NCI-H82 treated with DMSO at 0.1 percent for 48 hours (cell line): Measurements from ENCODE around the gene CCSER1.
"Not testable (repeated sequence)": the region's sequence is repeated elsewhere in the genome, so short reads cannot be mapped to it uniquely, and the experiment has no call there.

Experiments
- DNase-seq: peaks from one replicate; lab custom pipeline; 2025; ENCODE audit not compliant: unreplicated experiment; lab: John Stamatoyannopoulos, UW

Gene CCSER1

DNA sequence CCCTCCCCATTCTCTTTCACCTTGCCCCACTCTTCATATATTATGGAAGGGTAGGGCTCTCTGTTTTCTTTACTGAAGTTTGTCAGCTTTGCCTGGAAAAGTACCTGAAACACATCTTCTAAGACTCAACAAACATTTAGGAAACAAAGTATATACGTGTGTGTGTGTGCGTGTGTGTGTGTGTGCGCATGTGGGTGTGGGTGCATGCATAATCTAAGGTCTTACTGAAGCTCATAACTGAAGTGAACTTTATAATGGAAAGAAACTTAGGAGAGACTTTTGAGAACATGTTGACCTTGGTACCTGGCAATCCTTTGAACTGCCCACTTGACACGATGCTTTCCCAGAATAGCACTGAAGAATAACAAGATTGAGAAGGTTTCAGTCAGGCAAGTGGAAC is 1190.2 kb downstream of the CCSER1 start:
- no peak for DNase-seq

DNA sequence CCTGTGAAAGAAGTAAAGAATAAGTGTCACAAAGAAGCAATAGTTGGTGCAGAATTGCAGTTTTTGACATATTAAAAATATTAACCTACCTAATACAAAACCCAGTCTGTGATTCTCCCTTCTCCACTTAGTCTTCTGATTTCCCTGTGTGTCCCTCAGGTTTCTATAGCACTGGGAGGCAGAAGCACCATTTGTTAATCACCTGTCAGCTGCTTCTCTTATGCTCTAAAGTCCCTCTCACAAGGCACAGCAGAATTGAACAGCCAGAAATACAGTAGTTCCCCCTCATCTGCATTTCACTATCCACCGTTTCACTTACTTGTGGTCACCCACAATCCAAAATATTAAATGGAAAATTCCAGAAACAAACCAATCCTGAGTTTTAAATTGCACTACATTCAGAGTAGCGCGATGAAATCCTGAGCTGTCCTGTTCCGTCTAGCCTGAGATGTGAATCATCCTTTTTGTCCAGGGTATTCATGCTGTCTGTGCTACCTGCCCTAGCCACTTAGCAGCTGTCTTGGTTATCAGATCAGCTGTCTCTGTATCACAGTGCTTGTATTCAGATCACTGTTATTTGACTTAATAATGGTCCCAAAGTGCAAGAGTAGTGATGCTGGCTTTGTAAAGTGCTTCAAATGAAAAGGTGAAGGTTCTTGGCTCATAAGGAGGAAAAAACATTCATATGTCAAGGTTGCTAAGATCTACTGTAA is 1192.5 kb downstream of the CCSER1 start:
- DNase-seq = no peak

DNA sequence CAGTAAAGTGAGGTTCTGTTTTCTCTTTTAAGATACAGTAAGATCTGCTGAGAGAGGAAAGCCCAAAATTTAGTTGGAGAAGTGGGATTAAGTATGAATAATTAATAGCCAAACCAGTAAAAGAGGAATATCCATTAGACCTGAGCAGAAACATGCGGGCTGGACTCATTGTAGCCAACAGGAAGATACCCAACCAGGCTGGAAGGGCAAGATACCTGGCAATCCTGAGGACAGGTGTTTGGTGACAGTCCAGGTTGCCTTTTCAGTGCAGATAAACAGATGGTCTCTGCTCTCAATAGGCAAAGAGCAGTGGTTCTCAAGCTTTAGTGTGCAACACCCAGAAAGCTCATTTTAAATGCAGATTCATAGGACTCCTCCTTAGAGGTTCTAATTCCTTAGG is 1195.8 kb downstream of the CCSER1 start:
- no peak for DNase-seq

DNA sequence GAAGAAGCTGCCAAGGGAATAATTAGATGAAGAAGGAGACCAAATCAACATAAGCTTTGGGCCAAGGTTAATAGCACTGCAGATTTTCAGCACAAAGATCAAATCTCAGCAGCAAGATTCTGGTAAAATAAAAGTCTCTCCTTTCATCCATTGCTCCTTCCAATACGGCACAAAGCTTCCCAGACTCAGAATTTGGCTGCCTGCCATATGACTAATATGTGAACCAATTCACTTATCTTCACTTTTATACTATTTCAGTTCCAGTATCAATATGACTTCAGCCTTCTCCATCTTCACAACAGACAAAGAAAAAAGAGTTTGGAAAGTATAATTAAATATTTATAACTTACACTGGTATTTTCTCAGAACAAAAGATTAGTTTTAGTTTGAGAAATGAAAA is 1198.3 kb downstream of the CCSER1 start:
- no peak for DNase-seq

DNA sequence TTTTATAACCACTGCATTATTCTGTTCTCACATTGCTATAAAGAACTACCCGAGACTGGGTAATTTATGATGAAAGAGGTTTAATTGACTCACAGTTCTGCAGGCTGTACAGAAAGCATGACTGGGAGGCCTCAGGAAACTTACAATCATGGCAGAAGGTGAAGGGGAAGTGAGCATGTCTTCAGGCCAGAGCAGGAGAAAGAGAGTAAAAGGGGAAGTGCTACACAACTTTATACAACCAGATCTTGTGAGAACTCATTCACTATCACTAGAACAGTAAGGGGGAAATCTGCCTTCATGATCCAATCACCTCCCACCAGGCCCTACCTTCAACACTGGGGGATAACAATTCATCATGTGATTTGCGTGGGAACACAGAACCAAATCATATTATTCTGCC is 1199.0 kb downstream of the CCSER1 start:
- not testable (repeated sequence) for DNase-seq

DNA sequence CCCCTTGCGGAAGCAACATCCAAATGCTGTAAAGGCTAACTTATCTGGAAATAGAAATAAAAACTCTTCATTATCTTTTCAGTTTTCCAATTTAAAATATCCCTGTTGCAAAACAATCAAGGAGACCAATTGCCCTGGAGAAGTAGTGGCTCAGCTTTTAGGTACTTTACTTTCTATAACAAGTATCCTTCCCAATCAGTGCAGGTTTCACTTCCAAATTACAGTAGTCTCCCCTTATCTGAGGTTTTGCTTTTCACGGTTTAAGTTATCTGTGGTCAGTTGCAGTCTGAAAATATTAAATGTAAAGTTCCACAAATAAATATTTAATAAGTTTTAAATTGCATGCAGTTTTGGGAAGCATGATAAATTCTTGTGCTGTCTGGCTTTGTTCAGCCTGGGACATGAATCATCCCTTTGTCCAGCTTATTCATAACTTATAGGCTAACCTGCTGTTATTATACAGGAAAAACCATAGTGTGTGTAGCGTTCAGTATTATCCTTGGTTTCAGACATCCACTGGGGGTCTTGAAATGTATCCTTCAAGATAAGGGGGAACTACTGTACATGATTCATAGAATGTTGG is 1203.5 kb downstream of the CCSER1 start:
- DNase-seq = no peak

DNA sequence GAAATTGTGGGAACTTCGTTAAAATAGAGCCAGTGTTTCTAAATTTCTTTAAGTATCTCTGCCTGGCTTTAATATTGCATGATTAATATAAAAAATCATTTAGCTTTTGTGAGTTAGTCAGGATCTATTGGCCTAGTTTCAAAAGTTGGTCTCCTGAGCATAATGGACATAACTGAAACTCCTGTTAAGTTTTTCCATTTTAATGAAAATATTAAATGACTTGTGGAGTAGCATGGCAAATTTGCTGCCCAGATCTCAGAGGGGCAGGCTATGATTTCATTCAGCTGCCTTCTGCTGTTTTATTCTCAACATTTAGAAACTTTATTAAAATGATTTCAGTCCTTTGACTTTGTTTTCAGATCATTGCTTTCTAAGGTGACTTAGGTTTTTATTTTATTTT is 1213.6 kb downstream of the CCSER1 start:
- DNase-seq = no peak

- DNase-seq = no peak
Measured at GRCh38 chr4:91345632-91346031, 1218.4 kb downstream of the CCSER1 start.

GRCh38 chr4:91356496-91356895 is 1229.3 kb downstream of the CCSER1 start:
- not testable (repeated sequence) for DNase-seq

- DNase-seq = not testable (repeated sequence)
Measured at GRCh38 chr4:91358016-91358415, 1230.8 kb downstream of the CCSER1 start.

- DNase-seq = not testable (repeated sequence)
Measured at GRCh38 chr4:91358621-91359020, 1231.4 kb downstream of the CCSER1 start.

DNA sequence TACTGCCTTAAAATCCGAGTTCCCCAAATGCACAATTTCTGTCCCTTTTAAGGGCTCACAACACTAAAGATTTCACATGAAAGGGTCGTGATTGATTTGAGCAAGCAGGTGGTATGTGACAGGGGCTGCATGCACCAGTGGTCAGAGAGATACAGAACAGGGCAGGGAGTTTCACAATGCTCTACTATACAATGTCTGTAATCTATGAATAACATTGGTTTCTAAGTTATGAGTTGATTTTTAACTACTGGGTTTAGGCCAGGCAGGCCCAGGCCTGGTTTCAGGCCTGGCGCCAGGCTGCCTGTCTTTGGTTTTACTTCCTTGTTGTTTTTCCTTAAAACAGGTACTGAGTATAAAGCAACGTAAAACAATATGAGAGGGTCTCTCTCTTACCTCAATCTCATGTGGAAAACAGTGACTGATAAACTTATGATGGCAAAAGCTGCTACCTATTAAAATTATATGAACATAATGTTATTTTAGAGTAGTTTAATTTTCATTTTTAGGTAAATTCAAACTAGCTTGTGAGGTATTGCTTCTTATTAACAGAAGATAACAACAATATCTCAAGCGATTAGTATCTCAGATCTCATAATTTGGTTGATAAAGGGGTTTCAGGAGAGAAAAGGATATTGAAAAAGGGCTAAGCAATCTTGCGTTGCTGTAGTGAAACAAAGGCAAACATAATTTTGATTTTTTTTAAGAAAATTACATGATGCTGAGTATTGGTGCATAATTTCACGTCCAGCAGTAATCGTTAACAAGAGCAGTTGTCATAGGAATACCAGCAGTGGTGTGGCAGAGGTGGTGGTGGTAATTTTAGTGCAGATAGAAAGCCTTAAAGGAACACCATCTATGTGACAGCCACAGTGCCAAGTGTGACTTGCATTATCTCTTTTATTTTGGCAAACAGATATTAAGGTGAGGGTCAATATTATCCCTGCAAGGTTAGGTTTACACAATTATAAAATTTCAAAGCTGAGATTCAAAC is 1232.1 kb downstream of the CCSER1 start:
- no peak for DNase-seq

GRCh38 chr4:91362125-91362524 is 1234.9 kb downstream of the CCSER1 start:
- DNase-seq = no peak

DNA sequence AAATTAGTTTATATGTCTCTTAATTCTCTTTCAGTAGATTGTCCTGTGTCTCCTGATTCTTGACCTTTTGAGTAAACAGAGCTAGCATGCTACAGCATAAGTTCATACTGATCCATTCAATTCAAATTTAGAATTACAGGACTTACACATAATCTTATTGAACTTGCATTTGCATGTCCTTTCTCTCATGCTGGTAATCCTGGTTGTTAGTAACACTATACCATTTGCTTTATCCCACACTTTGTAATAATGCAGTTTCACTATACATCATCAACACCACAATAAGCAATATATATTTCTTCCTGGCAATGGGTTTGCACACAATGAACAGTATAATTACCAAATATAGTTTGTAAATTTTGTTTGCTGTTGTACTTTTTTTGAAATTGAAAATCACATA is 1239.4 kb downstream of the CCSER1 start:
- DNase-seq = no peak

DNA sequence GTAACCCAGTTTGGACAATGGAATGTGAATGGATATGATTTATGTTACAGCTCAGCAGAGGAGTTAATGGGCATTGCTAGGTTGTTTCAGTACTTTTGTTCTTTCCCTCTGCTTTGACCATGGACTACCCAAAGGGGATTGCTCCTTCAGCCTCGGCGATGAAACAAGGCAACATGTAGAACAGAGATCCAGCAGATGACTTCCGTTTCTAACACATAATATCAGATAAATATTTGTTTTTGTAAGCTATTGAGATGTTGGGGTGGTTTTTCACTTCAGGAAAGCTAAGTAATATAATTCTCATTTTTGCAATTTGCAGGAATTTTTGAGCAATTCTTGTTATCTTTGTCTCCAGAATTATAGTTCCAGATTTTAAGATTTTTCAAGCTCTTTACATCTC is 1241.9 kb downstream of the CCSER1 start:
- DNase-seq = no peak

- DNase-seq = no peak
Measured at GRCh38 chr4:91373546-91373945, 1246.4 kb downstream of the CCSER1 start.

DNA sequence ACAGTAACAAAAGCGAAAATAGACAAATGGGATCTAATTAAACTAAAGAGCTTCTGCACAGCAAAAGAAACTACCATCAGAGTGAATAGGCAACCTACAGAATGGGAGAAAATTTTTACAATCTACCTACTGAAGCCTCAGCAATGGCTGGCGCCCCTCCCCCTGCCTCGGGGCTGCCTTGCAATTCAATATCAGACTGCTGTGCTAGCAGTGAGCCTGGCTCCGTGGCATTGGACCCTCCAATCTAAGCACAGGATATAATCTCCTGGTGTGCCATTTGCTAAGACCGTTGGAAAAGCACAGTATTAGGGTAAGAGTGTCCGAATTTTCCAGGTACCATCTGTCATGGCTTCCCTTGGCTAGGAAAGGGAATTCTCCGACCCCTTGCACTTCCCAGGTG is 1278.2 kb downstream of the CCSER1 start:
- DNase-seq = not testable (repeated sequence)

DNA sequence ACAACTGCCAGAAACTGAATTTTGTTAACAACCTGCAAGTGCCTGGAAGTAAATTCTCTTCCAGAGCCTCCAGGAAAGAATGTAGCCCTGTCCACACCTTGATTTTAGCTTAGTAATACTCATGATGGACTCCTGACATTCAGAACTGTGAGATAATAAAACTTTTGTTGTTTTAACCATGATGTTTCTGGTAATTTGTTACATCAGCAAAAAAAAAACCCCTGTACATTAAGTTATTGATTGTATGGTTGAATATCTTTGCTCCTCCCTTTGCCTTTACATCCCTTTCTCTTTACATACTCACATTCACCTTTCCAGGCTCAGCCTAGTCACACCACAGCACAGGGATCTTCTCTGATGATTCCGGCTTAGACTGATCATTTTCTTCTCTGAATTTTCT is 1294.8 kb downstream of the CCSER1 start:
- DNase-seq = no peak

- no peak for DNase-seq
Measured at GRCh38 chr4:91426725-91427124, 1299.5 kb downstream of the CCSER1 start.

GRCh38 chr4:91427171-91427570 is 1300.0 kb downstream of the CCSER1 start:
- DNase-seq = no peak

GRCh38 chr4:91434631-91435030 is 1307.4 kb downstream of the CCSER1 start:
- no peak for DNase-seq

GRCh38 chr4:91436556-91436955 is 1309.4 kb downstream of the CCSER1 start:
- DNase-seq = no peak
